Spleen (tissue), 11 donors: Measurements from ENCODE around the gene SPIN2B. TPM values are rescaled to one million over a fixed set of nuclear protein-coding genes. Genes with fewer than 3 reads are reported as not detected.
A peak's percentile ranks its signal among the peaks of the same experiment; 100 is the strongest.
"Not testable (repeated sequence)": the region's sequence is repeated elsewhere in the genome, so short reads cannot be mapped to it uniquely, and the experiment has no call there.

Experiments
- DNase-seq: peaks from one replicate; pipeline ENCODE4 v3.0.0-alpha.2; 2020
- H3K27ac ChIP-seq, 8 donors: fragments of 200-600 bp; sonication (generic) in 7 of 8; 1 replicate in 4 of 8; 2 replicates in 4 of 8; pipeline versions ENCODE4 v1.5.0 to v1.8.0; 2016 to 2021; ENCODE audit warnings: inconsistent platforms in 4 of 8, mild to moderate bottlenecking in 4 of 8, moderate library complexity in 1 of 8
- H3K27me3 ChIP-seq, 7 donors: fragments of 200-600 bp; sonication (generic) in 6 of 7; replicated peaks in 1 of 7; 1 replicate in 4 of 7; 2 replicates in 3 of 7; pipeline versions ENCODE4 v1.5.0 to v1.8.0; 2016 to 2021; ENCODE audit warnings: inconsistent platforms in 3 of 7, mild to moderate bottlenecking in 1 of 7
- H3K36me3 ChIP-seq, 6 donors: fragments of 200-600 bp; sonication (generic) in 5 of 6; 1 replicate in 4 of 6; 2 replicates in 2 of 6; pipeline versions ENCODE4 v1.5.0 to v1.8.0; 2016 to 2021; ENCODE audit warnings: inconsistent platforms in 2 of 6
- H3K4me1 ChIP-seq, 6 donors: fragments of 200-600 bp; sonication (generic) in 5 of 6; 1 replicate in 3 of 6; 2 replicates in 3 of 6; pipeline versions ENCODE4 v1.5.0 to v1.8.0; 2016 to 2021; ENCODE audit warnings: inconsistent platforms in 3 of 6
- H3K4me3 ChIP-seq, 8 donors: fragments of 200-600 bp; sonication (generic) in 7 of 8; 1 replicate in 4 of 8; 2 replicates in 4 of 8; pipeline versions ENCODE4 v1.5.0 to v1.8.0; 2016 to 2021; ENCODE audit warnings: inconsistent platforms in 4 of 8, mild to moderate bottlenecking in 4 of 8, moderate library complexity in 2 of 8
- H3K9me3 ChIP-seq, 8 donors: fragments of 200-600 bp; sonication (generic) in 7 of 8; 1 replicate in 4 of 8; 2 replicates in 4 of 8; pipeline versions ENCODE4 v1.5.0 to v1.8.0; 2016 to 2021; ENCODE audit warnings: inconsistent platforms in 4 of 8
- POLR2A ChIP-seq, 3 donors: fragments of 450-650 bp; IDR thresholded peaks; one replicate each; pipeline ENCODE4 v1.5.1; 2017; ENCODE audit warnings: antibody characterized with exemption in 3 of 3, mild to moderate bottlenecking in 1 of 3
- POLR2AphosphoS5 ChIP-seq, 3 donors: sonication (generic); formaldehyde crosslinking; IDR thresholded peaks; one replicate each; pipeline ENCODE4 v1.5.1; 2017; ENCODE audit warnings: antibody characterized with exemption in 3 of 3
- whole genome bisulfite sequencing, 5 donors: extraction: QIAGEN DNeasy Blood & Tissue Kit in 3 of 5; methylation state at CpG; one replicate each; pipeline versions ENCODE4 v1.1.5 to v1.1.7; 2013 to 2018; 5-methylcytosine and 5-hydroxymethylcytosine counted together
- intact Hi-C: fragments of 100-400 bp; cut with DNase I; formaldehyde crosslinking; loops from one replicate; pipeline ENCODE4 v1.15.0; 2023; ENCODE audit warnings: low total_unique reads
- polyA plus RNA-seq, 3 donors: library from polyadenylated mRNA; stranded (reverse); fragments of 200-250 nt; gene quantifications; one replicate each; pipeline ENCODE4 v1.2.1, GENCODE V29; 2013
- total RNA-seq, 7 donors: library from RNA; depleted of rRNA in 3 of 7; stranded (reverse); fragments of >200 nt in 3 of 7; fragmentation: NEBNext Ultra II Directional in 4 of 7; extraction: Animal tissue kit (Norgen Biotek cat#: 25700) in 4 of 7; gene quantifications; one replicate each; pipeline versions ENCODE4 v1.1.0 to v1.2.1, GENCODE V29; 2016 to 2021
- TF ChIP-seq, protein P1 (sequence below), 11 experiments: fragments of 200-600 bp in 7 of 11; fragments of 450-650 bp in 4 of 11; sonication (generic) in 4 of 11; IDR thresholded peaks in 8 of 11; conservative IDR thresholded peaks in 3 of 11; 1 replicate in 7 of 11; 2 replicates in 4 of 11; pipeline versions ENCODE4 v1.4.0 to v1.8.0; 2016 to 2021; ENCODE audit warnings: antibody characterized with exemption in 11 of 11, inconsistent platforms in 4 of 11, mild to moderate bottlenecking in 1 of 11
- donor health status: healthy with polysubstance abuse.
- donor health status: DM: no; HTN: no; CAD: no; lungs with moderate emphysema.
- donor health status: DM: no; HTN: no; CAD: no.
- donor health status: Bipolar disorder and iron deficiency.
- donor health status: healthy.
- donor health status: DM: no; HTN: no; CAD: no.
- donor health status: DM: yes; HTN: yes; CAD: no.

The SPIN2B gene
- total and polyA plus RNA-seq, 10 donors, result 8.4 to 22.9 (median 11.9) TPM

DNA sequence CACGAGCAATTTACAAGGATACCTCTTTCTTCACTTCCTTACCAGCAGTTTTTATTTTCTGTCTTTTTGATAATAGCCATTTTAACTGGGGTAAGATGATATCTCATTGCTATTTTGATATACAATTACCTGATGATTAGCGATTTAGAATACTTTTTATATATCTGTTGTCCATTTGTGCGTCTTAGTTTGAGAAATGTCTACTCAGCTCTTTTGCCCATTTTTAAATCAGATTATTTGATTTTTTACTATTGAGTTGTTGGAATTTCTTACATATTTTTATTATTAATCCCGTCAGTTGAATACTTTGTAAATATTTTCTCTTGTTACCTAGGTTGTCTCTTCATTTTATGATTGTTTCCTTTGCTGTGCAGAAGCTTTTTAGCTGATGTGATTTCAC lies 17.3 kb upstream of the SPIN2B start:
- H3K9me3 ChIP-seq, result no peaks in the 10 kb centered on the region
- TF ChIP-seq, protein P1, sequence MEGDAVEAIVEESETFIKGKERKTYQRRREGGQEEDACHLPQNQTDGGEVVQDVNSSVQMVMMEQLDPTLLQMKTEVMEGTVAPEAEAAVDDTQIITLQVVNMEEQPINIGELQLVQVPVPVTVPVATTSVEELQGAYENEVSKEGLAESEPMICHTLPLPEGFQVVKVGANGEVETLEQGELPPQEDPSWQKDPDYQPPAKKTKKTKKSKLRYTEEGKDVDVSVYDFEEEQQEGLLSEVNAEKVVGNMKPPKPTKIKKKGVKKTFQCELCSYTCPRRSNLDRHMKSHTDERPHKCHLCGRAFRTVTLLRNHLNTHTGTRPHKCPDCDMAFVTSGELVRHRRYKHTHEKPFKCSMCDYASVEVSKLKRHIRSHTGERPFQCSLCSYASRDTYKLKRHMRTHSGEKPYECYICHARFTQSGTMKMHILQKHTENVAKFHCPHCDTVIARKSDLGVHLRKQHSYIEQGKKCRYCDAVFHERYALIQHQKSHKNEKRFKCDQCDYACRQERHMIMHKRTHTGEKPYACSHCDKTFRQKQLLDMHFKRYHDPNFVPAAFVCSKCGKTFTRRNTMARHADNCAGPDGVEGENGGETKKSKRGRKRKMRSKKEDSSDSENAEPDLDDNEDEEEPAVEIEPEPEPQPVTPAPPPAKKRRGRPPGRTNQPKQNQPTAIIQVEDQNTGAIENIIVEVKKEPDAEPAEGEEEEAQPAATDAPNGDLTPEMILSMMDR (IDR thresholded peaks at IDR 0.05 in 8 of 11, conservative IDR thresholded peaks at IDR 0.05 in 3 of 11), result no peak
- no peak for TF ChIP-seq POLR2A (IDR thresholded peaks at IDR 0.05)
- no peak for TF ChIP-seq POLR2AphosphoS5 (IDR thresholded peaks at IDR 0.05)
- no peak overlapping the region for H3K27ac ChIP-seq
- no peaks in the 10 kb centered on the region for H3K4me1 ChIP-seq
- H3K27me3 ChIP-seq, result no peaks in the 10 kb centered on the region
- no peak for DNase-seq
- H3K4me3 ChIP-seq, result no peak overlapping the region
- H3K36me3 ChIP-seq, result no peaks in the 10 kb centered on the region
- WGBS, 5 donors, result 70 to 97% (median 90%) methylated on average over 4 of the region's 4 CpGs
- intact Hi-C loops, result no loop called here

DNA sequence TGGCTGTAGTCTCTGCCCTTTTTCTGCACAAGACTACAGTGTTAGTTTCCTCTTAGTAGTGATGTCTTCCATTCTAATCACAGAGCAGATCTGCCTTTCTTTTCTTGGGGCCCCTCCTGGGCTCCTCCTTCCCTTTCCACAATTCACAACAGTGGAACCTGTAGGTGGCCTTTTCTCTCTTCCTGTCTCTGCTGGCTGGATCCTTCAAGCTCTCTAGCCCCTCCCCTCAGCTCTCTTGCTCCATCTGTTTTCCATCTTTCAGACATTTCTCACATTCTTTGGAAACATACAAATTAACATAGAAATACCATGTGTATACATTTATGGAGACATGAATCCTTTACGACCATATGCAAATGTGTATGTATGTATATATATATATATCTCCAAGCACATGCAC lies 16.2 kb upstream of the SPIN2B start:
- H3K36me3 ChIP-seq, result no peaks in the 10 kb centered on the region
- no peaks in the 10 kb centered on the region for H3K27me3 ChIP-seq
- peak overlapping the region in 2 of 8 donors; percentile 10 to 38 for H3K4me3 ChIP-seq
- no peak for DNase-seq
- no peaks in the 10 kb centered on the region for H3K4me1 ChIP-seq
- TF ChIP-seq, protein P1 (IDR thresholded peaks at IDR 0.05 in 8 of 11, conservative IDR thresholded peaks at IDR 0.05 in 3 of 11), result no peak
- intact Hi-C loops, result no loop called here
- 67 to 82% (median 77%) methylated on average over 1 of the region's 1 CpG for WGBS, 5 donors
- no peaks in the 10 kb centered on the region for H3K9me3 ChIP-seq
- H3K27ac ChIP-seq, result no peak overlapping the region

DNA sequence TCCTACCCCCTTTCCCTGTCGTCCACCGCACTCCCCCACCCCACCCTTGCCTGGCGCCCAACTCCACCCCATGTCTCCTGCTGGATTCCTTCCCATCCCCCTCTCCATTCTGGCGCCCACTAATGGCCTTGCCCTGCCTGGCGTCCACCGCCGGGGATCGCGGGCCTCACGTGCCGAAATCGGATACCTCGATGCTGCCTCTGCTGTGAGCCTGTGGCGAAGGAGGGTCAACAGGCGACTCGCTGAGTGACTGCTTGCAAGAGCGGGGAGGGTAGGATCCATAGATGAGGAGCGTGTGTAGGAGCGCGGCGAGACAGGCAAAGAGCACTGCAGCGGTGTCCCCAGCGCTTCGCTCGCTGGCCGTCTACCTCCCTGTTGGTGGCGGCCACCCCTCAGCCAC lies 15.7 kb upstream of the SPIN2B start, which contains the start of gene SPIN2A:
TSS of gene SPIN2A (minus strand) at position 325 of the 400 bp plus-strand sequence. CDS start 800 bp downstream, outside the sequence.
- intact Hi-C loops, H3K27me3 ChIP-seq, H3K4me1 ChIP-seq, H3K36me3 ChIP-seq, H3K27ac ChIP-seq, H3K9me3 ChIP-seq, DNase-seq: not testable (repeated sequence)
- 45 to 76% (median 65%) methylated on average over 20 to 27 of the region's 27 CpGs for WGBS, 5 donors
- peak within 1 kb of the TSS in 2 of 8 donors; percentile 10 to 38 for H3K4me3 ChIP-seq

DNA sequence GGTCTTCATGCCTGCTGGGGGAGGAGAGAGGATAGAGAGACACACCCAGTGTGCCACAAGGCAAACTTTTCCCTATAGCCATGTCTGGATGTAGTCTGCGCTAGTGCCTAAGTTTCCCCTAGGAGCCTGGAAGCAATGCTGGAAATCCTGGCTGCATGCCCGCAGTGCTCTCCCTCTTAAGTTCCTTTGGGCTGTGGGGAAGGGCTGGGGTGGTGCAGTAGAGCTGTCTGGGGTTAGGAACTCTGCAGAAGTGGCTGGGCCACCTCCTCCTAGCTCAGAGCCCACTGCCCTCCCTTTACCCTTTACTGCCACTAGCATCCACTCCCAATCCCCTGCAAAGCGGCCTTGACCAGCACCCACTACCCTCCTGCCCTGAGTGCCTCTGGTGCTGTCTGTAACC lies 15.2 kb upstream of the SPIN2B start:
- H3K27me3 ChIP-seq, H3K4me1 ChIP-seq, intact Hi-C loops, H3K27ac ChIP-seq, H3K36me3 ChIP-seq, H3K9me3 ChIP-seq, DNase-seq: not testable (repeated sequence)
- H3K4me3 ChIP-seq, result peak overlapping the region in 1 of 8 donors; percentile 38
- 55 to 94% (median 87%) methylated on average over 1 to 2 of the region's 3 CpGs for WGBS, 5 donors

DNA sequence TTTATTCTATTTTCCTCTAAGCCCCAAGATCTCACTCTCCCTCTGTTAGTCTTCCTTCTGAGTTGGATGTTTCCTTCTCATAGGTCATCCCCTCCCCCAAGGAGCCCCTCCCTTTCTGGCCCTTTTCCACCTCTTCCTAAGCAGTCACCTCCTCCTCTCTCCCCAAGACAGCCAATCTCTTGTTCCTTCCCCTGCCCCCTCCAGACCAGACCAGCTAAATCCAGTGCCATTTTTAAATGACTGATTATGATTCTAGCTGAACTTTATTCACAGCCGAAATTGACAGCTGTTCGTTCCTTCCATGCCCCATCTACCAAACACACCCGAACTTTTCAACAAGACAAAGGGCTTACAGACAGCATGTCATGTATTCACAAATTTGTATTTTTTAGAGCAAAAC lies 13.9 kb upstream of the SPIN2B start:
- DNase-seq, result no peak
- no peaks in the 10 kb centered on the region for H3K4me1 ChIP-seq
- WGBS, 5 donors, result 85 to 98% (median 90%) methylated on average over 3 of the region's 3 CpGs
- no peaks in the 10 kb centered on the region for H3K27me3 ChIP-seq
- TF ChIP-seq, protein P1 (IDR thresholded peaks at IDR 0.05 in 8 of 11, conservative IDR thresholded peaks at IDR 0.05 in 3 of 11), result no peak
- no peak for TF ChIP-seq POLR2A (IDR thresholded peaks at IDR 0.05)
- no peak for TF ChIP-seq POLR2AphosphoS5 (IDR thresholded peaks at IDR 0.05)
- intact Hi-C loops, result no loop called here
- H3K27ac ChIP-seq, result no peak overlapping the region
- H3K4me3 ChIP-seq, result no peak overlapping the region
- H3K36me3 ChIP-seq, result no peaks in the 10 kb centered on the region
- no peaks in the 10 kb centered on the region for H3K9me3 ChIP-seq
